GM18511 (cell line): ENCODE results near the gene CCDC157.
A peak's percentile ranks its signal among the peaks of the same experiment; 100 is the strongest.
"Not testable (repeated sequence)": the region's sequence is repeated elsewhere in the genome, so short reads cannot be mapped to it uniquely, and the experiment has no call there.

Experiments used
- ATAC-seq: cut with Tn5 transposase; IDR thresholded peaks from one replicate; pipeline ENCODE4 v1.9.1; 2021; ENCODE audit warnings: mild to moderate bottlenecking, moderate library complexity; ENCODE audit not compliant: unreplicated experiment

The CCDC157 gene

DNA sequence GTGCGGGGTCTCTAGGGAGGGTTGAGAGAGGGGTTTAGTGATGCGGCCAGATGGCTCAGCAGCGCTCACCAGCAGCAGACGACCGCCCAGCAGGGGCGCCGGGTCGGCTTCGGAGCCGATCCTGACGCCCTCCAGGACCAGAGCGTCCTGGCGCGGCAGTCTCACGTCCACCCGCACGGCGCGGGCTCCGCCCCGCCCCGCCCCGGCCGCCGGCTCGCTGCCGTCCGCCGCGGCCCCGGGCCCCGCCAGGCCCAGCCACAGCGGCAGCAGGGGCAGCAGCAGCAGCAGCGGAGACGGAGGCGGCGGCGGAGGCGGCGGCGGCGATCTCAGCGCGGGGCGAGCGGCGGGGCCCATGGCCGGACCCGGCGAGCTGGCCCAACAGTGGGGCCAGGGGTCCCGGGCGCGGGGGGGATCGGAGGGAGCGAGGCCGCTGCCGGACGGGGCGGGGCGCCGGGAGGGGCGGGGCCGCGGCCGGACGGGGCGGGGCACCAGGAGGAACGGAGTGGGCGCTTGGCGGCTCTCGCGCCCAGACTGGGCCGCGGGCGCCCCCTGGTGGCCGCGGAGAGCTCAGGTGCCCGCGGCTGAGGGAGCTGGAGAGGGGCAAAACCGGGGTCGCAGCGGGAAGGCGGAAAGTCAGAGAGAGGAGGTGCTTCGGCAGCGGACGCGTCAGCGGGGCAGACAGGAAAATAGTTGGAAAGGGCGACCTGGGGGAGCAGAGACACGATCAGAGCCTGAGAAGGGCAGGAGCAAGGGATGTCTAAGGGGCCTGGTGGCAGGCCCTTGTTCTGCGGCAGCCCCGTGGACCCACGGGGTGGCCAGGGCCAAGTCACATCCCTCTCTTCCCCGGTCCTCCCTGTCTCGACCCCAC, 30.4 kb downstream of the CCDC157 start, which contains the start of gene RNF215:
Gene RNF215 (minus strand): TSS at position 452 of the 868 bp plus-strand sequence. CDS start 98 bp downstream, at position 354.
- peak; percentile 64 for ATAC-seq

DNA sequence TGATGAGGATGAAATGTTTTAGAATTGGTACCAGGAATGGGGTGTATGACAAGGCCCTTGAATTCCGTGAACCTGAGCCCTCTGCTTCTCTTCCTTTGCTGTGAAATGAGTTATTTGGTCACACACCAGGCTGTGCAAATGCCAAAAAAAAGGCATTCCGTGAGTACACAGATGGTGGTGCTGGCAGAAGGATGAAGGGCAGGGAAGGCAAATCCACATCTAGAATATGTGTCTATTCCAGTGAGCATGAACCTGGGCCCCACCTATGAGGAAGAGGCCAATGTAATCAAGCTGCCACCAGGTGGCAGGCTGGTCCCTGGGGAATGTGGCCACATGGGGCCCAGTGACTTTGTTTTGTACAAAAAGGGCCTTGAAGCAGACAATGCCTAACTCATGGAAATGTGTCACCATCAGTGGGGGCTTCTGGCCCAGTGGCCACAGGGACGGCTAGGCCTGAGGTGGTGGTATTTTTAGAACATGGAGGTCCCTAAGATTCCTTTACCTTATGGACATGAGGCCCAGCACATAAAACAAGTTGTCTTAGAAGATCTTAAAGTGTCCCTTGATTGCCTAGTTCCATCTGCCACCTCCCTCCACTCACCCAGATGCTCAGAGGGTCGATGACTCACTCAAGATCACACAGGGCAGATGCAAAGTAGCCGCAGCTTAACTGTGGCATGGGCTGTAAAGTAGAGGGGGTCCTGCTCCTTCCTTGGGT, 34.3 kb downstream of the CCDC157 start:
- ATAC-seq, result no peak

DNA sequence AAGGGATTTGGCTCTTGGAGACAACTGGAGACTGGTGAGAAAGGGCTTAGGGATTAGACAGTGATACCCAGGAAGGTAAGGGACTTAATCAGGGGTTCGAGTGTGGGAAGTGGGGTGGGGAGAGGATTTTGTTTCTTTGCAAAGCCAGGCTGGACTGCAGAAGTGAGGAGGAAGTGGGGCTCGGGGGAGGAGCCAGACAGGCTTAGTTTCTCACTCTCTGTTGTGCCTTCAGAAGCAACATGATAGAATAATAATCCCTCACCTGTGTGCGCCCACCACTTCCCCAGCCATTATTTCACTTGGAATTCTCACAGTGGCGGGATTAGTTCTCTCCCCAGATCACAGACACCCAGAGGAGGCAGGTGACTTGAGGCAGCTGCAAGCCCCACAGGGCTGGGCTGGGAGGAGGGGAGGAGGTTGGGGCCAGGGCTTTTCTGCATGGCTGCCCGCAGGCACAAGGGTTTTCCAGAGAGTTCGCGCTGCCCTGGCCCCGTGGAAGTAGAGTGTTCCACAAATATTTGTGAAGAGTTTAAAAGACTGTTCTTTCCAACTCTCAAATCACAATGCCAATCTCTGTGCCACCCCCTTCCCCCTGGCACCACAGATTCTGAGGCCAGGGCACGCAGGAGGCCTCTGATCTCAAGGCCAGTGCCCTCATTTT, 36.0 kb downstream of the CCDC157 start:
- ATAC-seq, result no peak

DNA sequence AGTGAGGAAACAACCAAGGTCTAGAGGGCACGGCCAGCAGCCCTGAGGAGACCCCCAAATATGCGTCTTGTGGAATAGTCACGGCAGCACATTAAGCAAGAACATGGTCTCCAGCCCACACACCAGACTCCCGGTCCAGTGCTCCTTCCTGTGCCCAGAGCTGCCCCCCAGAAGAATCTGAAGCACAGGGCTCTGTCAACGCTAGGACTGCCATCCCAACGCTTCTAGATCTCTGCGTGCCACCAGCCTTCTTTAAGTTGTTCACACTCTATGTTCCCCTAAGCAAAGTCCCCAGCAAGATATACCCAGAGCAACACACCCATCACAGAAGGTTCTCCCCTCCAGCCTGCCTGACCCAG, 36.5 kb downstream of the CCDC157 start:
- no peak for ATAC-seq

DNA sequence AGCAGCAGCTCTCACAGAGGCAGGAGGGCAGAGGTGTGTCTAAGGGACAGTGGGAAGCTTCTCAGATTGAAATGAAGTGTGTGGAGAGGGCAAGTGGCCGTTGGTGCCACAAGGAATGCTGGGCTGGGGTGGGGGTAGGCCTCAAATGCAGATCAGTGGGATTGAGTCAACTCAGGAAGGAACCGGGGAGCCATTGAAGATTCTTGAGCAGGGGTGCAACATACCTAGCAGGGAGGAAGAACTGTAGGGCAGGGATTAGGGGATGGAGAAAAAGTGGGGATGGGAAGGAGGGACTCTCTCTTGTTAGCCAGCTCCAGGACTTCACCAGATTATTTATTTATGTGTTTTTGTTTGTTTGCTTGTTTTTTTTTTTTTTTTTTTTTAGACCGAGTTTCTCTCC, 37.1 kb downstream of the CCDC157 start:
- ATAC-seq, result no peak

DNA sequence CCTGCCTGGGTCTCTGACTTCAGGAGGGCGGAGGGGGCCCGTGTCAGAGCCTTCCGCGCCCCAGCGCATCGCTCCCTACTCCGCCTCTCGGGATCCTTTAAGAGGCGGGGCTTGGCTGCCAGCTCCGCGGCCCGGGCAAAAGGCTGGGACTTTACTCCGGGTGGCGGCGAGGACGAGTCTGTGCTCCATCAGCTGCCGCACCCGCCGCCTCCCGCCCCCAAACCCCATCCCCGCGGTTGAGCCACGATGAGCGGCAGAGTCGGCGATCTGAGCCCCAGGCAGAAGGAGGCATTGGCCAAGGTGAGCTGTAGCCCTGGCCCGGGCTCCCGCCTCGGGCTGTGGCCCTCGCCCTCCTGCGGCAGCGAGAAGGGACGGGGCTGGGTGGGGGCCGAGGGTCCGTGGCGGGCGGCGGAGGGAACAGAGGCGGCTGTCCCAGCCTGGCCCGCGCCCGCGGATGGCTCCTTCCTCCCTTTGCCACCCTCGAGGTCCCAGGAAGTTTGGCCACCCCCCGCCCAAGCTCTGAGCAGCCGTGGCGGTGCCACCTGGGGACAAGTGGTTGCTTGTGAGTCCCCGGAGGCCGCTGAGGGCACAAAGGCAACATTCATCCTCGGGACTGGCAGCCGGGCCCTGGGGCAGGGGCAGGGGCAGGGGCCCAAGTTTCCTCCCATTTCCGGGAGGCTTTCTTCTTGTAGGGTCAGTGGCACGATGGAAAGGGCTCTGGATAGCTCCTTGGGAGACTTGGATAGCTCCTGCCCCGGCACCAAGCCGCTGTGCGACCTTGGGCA, 40.3 kb downstream of the CCDC157 start, which contains the start of gene SEC14L2:
Gene SEC14L2 (plus strand): TSS at position 148 of the 785 bp plus-strand sequence. CDS start 99 bp downstream, at position 247.
- ATAC-seq, result no peak

DNA sequence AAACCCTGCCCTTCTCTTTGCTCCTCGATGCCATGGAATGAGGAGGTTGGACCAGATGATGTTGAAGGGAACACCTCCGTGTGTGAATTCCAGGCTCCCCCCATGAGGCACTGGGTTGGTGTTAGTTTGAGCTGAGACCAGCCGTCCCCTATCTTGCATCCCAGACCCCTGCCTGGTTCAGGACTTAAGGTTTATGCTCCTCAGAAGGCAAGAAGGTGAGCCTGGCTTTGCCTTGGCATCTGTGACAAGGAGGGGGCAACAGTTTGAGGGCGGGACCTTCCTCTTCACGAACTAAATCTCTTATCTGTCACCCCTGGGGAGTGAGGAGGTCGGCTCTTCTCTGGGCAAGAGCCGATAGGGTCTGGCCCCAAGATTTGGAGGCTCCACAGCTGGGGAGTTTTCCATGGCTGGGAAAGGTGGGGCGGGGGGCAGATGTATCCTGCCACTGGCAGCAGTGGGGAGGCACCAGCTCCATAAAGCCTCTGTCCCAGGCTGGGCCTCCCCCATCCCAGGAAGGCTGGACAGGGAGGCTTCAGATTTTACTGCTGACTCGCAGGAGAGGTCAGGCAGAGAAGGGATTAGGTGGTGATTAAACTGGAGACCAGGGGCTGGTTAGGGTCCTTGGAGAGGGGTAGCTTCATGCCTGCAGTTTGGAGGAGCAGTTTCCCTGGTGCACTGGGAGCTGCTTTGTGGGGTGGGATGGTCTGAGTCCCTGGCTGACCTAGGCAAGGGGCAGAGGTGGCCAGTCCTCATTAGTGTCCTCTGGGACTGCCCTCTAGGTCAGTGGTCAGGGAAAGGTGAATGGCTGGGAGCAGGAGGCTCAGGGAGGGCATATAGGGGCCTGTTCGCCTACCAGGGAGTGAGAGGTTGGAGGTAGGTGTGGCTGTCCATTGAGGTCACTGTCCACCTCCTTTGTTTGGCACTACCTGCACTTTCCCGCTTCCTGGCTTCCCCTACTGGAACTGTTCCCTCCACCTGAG, 41.1 kb downstream of the CCDC157 start:
- ATAC-seq, result no peak

DNA sequence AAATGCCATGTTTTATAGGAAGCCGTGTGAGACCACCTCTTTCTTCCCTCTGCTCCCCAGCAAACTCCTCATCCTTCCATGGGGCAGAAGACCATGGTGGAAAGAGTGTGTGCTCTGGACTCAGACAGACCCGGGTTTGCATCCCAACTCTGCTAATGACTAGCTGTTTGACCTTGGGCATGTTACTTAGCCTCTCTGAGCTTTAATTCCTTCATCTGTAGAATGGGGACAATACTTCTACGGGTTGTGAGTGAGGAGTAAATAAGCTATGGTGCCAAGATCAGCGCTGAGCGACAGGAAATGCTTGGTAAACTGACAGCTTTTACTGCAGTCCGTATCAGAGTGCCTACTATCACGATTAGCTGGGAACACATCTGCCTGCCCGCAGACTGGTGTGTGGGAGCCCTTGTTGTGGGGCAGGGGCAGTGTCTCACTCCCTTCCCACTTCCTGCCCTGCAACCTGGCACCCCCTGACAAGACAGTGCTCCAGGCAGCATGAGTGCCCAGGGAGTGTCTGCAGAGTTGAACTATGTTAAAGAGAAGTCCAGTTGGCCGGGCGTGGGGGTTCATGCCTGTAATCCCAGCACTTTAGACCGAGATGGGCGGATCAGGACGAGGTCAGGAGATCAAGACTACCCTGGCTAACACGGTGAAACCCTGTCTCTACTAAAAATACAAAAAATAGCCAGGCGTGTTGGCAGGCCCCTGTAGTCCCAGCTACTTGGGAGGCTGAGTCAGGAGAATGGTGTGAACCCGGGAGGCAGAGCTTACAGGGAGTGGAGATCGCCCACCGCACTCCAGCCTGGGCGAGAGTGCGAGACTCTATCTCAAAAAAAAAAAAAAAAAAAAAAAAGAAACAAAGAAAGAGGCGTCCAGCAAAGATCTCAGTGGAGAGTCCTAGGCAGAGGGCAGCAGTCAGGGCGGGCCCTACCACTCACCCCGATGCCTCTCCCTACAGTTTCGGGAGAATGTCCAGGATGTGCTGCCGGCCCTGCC, 42.2 kb downstream of the CCDC157 start:
- ATAC-seq, result no peak

DNA sequence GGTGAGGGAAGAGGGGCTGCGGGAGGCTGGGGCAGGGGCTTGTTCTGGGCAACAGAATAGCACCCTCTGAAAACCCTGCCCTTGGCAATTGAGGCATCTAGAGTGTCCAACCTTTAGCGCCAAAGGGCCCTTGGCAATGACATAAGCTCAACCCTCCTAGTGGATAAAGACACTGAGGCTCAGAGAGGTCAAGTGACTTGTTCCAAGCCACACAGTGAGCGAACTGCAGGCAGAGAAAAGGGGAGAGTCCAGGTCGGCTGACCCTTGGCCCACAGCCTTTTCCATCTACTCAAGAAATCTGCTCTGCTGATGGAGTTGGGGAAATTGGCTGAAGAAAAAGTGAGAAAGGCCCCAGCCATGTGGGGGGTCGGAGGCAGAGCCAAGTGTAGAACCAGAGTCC, 42.9 kb downstream of the CCDC157 start:
- ATAC-seq, result no peak

DNA sequence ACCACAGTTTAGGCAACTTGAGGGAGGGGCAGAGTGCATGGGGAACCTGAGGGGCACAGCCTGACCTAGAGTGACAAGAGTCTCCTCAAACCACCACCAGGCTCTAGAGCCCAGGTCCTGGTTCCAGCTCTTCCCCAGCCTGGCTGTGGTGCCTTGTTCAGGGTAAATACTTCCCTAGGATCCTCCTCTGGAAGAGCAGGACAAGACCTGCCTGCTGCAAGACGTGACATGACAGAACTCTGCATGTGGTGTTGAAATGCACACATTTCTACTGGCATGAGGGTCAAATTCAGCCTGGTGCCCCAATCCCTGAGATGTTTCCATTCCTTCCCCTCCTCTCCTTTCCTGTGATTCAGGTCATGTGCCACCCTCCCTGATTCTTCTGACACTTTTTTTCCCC, 43.4 kb downstream of the CCDC157 start:
- ATAC-seq, result no peak

DNA sequence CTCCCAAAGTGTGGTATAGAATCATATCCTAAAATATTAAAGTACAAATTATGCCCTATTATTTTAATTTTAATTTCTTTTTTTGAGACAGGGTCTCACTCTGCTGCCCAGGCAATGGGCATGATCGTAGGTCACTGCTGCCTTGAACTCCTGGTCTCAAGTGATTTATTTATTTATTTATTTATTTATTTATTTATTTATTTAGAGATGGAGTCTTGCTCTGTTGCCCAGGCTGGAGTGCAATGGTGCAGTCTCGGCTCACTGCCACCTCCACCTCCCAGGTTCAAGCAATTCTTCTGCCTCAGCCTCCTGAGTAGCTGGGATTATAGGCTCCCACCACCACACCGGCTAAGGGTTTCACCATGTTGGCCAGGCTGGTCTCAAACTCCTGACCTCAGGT, 44.2 kb downstream of the CCDC157 start:
- not testable (repeated sequence) for ATAC-seq

DNA sequence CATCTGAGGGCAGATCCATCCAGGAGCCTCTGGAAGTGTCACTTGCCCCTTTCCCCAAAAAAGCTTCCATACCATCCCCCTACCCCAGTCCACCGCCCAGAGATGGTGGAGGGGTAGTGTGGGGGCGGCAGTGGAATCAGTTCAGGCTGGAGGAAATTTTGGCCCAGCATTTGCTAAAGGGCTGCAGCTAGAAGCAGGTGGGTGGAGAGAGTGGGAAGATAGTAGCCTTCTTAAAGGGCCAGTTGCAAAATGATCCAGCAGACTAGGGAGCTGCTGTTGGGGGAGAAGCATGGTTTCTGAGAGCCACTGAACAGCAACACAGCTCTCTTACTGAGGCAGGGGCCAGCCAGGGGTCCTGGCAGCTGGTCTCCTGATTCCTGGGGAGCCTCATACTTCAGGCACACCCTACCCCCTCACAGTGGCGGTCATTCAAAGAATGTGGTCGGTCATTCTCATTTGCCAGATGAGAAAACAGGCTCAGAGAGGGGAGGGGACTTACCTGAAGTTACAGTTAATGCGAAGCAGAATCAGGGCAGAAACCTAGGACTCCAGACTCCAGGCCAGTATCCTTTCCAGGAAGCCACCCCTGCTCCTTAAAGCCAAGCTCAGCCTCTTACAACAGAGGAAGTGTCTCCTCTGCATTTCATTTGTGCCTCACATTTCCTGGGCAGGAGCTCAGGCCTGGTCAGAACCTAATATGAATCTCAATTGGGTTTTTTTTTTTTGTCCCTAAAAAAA, 45.4 kb downstream of the CCDC157 start:
- no peak for ATAC-seq

DNA sequence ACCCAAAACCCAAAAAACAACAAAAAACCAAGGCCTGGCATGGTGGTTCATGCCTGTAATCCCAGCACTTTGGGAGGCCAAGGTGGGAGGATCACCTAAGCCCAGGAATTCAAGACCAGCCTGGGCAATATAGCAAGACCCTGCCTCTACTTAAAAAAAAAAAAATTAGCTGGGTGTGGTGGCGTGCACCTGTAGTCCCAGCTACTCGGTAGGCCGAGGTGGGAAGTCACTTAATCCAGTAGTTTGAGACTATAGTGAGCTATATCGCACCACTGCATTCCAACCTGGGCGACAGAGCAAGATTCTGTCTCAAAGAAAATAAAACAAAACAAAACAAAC, 45.9 kb downstream of the CCDC157 start:
- not testable (repeated sequence) for ATAC-seq

DNA sequence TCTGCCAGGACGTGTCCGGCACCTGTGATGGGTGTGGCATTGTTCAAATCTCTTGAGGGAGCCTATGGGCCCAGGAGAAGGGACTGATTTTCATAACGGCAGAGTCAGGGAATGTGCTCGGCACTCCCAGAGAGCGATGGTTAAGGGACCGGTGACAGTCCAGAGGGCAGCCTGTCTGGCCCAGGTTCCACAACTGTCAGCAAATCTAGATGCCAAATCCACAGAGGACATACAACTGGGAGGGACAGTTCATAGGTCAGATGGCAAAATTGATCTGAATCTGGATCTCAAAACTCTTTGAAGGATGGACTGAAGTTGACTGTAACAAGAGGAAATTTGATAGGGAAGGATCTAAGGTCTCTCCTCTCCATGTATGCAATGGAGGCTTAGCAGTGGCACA, 47.5 kb downstream of the CCDC157 start:
- ATAC-seq, result no peak

DNA sequence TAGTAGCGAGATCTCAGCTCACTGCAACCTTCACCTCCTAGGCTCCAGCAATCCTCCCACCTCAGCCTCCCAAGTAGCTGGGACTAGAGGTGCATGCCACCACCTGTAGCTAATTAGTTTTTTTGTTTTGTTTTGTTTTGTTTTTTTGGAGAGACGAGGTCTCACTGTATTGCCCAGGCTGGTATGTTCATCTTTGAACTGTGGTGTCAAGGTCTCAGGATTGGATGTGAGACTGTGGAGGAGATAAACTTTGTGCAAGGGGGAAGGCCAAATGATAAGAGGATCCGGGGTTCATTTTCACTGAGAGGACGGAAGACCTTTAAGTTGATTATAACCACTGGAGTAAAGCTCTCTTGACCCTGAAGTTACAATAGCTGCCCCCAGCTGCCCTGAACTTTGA, 48.9 kb downstream of the CCDC157 start:
- no peak for ATAC-seq

DNA sequence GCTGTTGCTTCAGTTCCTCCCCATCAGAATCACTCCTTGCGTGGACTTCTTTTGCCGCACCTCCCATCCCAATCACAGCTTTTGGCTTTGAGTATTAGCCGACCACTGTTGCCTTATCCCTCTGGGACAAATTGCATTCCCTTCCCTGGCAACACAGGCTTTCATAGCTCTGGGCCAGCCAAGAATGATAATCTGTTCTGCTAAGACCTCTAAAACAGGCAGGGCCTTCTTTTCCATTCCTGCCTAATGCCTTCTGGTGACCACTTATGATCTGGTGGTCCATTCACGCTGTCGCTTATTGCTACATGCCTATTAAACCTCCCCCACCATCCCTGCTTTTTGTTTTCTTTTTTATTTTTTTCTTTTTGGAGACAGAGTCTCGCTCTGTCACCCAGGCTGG, 49.6 kb downstream of the CCDC157 start:
- ATAC-seq, result no peak

DNA sequence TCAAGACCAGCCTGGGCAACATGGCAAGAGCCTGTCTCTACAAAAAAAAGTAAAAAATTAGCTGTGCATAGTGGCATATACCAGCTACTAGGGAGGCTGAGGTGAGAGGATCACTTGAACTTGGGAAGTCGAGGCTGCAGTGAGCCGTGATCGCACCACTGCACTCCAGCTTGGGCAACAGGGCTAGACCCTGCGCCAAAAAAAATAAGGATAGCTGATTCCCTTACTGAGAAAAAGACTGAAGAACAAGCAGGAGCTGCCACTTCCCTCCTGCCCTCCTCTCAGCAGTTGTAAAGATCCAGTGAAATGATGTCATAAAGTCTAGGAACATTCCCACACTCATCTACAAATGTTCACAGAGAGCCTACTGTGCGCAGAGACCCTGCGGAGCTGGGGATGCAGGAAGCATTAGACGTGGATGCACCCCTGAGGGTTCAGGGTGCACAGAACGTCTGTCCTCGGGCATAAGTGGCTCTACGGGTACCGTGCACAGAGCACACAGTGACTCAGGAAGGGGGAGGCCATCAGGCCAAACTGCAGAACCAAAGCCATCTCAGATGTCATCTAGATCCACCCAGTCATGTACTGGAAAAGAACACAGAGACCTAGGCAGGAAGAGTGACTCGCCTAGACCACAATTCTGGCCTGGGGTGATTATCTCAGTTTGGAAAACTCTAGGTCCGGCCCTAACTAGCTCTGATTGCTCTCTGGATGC, 51.7 kb downstream of the CCDC157 start:
- ATAC-seq, result no peak
